HG03066 (cell line): ENCODE data around the gene SMIM1.

Experiments used
- ATAC-seq: cut with Tn5 transposase; IDR thresholded peaks from one replicate; pipeline ENCODE4 v1.9.1; 2021; ENCODE audit warnings: low read depth; ENCODE audit not compliant: unreplicated experiment

Gene SMIM1

GRCh38 chr1:3817138-3817740, 44.7 kb downstream of the SMIM1 start:
- no peak for ATAC-seq

DNA sequence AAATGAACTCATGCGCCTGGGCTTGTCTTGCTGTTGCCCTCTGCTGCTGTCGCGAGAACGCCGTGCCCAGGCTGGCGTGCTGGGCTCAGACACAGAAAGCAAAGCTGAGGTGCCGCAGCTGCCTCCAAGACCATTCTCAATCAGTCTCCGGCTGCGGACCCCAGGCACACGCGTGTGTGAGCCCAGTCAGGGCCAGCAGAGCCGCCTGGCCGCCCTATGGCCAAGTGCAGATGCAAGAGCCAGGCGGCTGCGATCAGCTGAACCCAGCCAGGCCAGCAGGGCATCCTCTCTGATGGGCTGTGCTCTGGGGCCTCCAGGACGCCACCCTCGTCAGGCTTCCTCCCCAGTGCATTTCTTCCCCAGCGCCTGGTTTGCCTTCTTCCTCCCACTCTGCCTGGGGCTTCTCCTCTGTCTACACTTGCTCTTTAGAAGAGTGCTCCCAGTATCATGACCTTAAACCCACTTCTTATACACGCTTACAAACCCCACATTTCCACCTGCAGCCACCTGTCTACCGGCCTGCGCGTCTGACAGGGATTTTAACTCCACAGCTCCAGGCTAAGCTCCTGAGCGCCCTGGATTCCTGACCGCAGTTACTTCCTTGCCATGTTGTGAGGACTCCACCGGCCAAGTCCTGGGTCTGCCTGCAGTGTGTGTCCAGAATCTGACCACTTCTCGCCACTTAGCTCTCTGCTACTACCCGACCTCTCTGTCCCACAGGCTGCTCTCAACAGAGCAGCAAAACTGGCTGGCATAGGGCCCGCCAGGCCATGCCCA, 45.5 kb downstream of the SMIM1 start:
- no peak for ATAC-seq

- ATAC-seq, result no peak
Measured at GRCh38 chr1:3819771-3820200, 47.2 kb downstream of the SMIM1 start.

- ATAC-seq, result no peak
Measured at GRCh38 chr1:3820316-3820715, 47.8 kb downstream of the SMIM1 start.

DNA sequence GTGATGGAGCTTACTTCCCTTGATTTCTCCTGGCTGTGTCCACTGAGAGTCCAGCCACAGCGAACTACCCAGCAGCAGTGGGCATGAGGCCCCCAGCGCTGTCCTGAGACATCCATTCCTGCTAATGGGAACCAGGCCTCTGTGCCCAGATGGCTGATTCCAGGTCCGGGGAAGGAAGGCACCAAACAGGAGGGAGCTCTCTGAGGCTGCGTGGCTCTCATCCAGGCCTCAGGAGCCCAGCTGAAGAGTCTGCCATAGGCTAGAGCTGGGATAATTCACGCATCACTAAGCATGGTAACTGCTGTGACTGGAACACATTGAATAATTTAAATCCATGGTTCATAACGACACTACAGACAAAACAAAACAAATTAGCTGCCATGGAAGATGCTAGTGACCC, 48.5 kb downstream of the SMIM1 start:
- no peak for ATAC-seq

DNA sequence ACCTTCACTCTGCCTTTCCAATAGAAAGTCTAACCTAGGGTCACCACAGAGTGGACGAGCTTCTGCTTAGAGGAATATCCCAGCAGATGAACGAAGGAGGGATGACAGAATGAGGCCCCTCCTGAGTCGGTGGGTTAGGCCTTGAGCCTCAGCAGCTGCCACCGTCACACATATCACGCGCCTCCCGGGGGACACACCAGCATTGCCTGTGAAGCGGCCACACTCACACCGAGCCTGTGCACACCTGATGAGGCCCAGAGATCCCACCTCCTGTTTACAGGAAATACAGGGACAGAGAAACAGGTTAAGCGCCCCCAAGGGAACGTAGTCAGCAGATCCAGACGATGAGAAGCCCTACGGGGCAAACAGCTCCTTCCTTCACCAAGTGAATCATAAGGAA, 48.9 kb downstream of the SMIM1 start:
- no peak for ATAC-seq

GRCh38 chr1:3821908-3822307, 49.4 kb downstream of the SMIM1 start:
- no peak for ATAC-seq

- no peak for ATAC-seq
Measured at GRCh38 chr1:3822421-3822820, 49.9 kb downstream of the SMIM1 start.

DNA sequence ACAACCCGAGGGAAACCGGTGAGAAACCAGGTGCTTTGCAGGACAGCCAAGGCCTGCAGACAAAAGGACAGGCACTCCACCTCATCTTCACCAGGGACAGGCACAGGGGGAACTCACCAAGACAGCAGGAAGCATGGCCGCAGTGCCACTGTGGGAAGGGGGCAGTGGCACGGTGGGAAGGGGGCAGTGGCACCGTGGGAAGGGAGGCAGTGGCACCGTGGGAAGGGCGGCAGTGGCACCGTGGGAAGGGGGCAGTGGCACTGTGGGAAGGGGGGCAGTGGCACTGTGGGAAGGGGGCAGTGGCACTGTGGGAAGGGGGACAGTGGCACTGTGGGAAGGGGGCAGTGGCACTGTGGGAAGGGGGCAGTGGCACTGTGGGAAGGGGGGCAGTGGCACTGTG, 52.1 kb downstream of the SMIM1 start:
- ATAC-seq, result no peak

DNA sequence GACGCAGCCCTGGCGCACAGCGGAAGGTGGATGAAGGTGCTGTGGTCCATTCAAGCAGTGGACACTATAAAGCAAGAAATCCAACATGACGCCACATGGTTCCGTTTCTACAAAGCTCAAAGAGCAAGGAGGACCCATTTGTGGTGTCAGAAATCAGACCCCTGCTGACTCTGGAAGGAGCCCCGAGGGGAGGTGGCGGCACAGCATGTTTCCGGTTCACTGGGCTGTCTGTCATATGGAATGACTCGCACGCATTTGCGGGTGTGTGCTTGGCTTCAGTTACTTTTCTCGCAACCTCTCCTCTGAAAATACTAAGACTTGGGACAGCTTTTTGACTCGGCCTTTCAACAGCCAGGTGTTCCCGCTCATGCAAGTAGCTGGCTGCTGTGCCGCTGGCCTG, 52.8 kb downstream of the SMIM1 start:
- ATAC-seq, result no peak
